PC-9 (cell line): ENCODE measurements around the gene MRPL48.

Source experiments
- EZH2 ChIP-seq: fragments of 200-600 bp; sonication (generic); IDR thresholded peaks from 2 replicates; pipeline ENCODE4 v1.8.0; 2017; ENCODE audit warnings: antibody characterized with exemption, low read depth
- TF ChIP-seq, protein P1 (sequence below): fragments of 200-600 bp; sonication (generic); conservative IDR thresholded peaks from 2 replicates; pipeline ENCODE4 v1.6.1; 2017; ENCODE audit warnings: mixed run types, antibody characterized with exemption, mild to moderate bottlenecking, moderate library complexity

GRCh38 chr11:73883856-73884255 lies 96.2 kb downstream of the MRPL48 start:
- TF ChIP-seq, protein P1, sequence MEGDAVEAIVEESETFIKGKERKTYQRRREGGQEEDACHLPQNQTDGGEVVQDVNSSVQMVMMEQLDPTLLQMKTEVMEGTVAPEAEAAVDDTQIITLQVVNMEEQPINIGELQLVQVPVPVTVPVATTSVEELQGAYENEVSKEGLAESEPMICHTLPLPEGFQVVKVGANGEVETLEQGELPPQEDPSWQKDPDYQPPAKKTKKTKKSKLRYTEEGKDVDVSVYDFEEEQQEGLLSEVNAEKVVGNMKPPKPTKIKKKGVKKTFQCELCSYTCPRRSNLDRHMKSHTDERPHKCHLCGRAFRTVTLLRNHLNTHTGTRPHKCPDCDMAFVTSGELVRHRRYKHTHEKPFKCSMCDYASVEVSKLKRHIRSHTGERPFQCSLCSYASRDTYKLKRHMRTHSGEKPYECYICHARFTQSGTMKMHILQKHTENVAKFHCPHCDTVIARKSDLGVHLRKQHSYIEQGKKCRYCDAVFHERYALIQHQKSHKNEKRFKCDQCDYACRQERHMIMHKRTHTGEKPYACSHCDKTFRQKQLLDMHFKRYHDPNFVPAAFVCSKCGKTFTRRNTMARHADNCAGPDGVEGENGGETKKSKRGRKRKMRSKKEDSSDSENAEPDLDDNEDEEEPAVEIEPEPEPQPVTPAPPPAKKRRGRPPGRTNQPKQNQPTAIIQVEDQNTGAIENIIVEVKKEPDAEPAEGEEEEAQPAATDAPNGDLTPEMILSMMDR: no peak
- no peak for TF ChIP-seq EZH2
